DMS153 treated with DMSO at 0.1 percent for 48 hours (cell line): ENCODE results near the gene SDK1.

ENCODE experiments used
- DNase-seq: peaks from one replicate; lab custom pipeline; 2025; ENCODE audit not compliant: unreplicated experiment; lab: John Stamatoyannopoulos, UW

SDK1 gene

GRCh38 chr7:4185136-4185535 is 884.1 kb downstream of the SDK1 start:
- DNase-seq = no peak

GRCh38 chr7:4185721-4186512 is 884.9 kb downstream of the SDK1 start:
- no peak for DNase-seq

- DNase-seq = no peak
These were observed 885.4 kb downstream of the SDK1 start for GRCh38 chr7:4186513-4186780.

GRCh38 chr7:4188651-4189050 is 887.6 kb downstream of the SDK1 start:
- no peak for DNase-seq

- no peak for DNase-seq
These were observed 888.1 kb downstream of the SDK1 start for GRCh38 chr7:4189131-4189570.

- DNase-seq = no peak
These were observed 889.2 kb downstream of the SDK1 start for GRCh38 chr7:4190010-4190981.

- DNase-seq = no peak
These were observed 890.0 kb downstream of the SDK1 start for GRCh38 chr7:4191046-4191445.

- DNase-seq = no peak
These were observed 890.5 kb downstream of the SDK1 start for GRCh38 chr7:4191525-4191924.

- no peak for DNase-seq
These were observed 894.6 kb downstream of the SDK1 start for GRCh38 chr7:4195660-4196059.

- no peak for DNase-seq
These were observed 895.2 kb downstream of the SDK1 start for GRCh38 chr7:4196121-4196819.

GRCh38 chr7:4198301-4198700 is 897.2 kb downstream of the SDK1 start:
- DNase-seq = no peak

GRCh38 chr7:4200546-4201094 is 899.6 kb downstream of the SDK1 start:
- no peak for DNase-seq

GRCh38 chr7:4201566-4201965 is 900.5 kb downstream of the SDK1 start:
- DNase-seq = no peak

- DNase-seq = no peak
These were observed 901.2 kb downstream of the SDK1 start for GRCh38 chr7:4202154-4202736.

- DNase-seq = no peak
These were observed 901.9 kb downstream of the SDK1 start for GRCh38 chr7:4202954-4203353.

GRCh38 chr7:4203626-4204512 is 902.8 kb downstream of the SDK1 start:
- DNase-seq = no peak

GRCh38 chr7:4204513-4205165 is 903.6 kb downstream of the SDK1 start:
- no peak for DNase-seq

- DNase-seq = no peak
These were observed 904.8 kb downstream of the SDK1 start for GRCh38 chr7:4205828-4206227.

- no peak for DNase-seq
These were observed 906.0 kb downstream of the SDK1 start for GRCh38 chr7:4207011-4207410.
